Astrocyte (in vitro differentiated cells and primary cell): ENCODE measurements around the gene BLOC1S4. TPM values are rescaled to one million over a fixed set of nuclear protein-coding genes. Genes with fewer than 3 reads are reported as not detected.

Experiments used
- DNase-seq: peaks from one replicate; pipeline ENCODE4 v3.0.0-alpha.2; 2010; ENCODE audit warnings: low read depth
- FAIRE-seq: peaks from 2 replicates; lab custom pipeline; 2011; peaks lifted over from hg19 to GRCh38; lab: Jason Lieb, UNC
- H2AFZ ChIP-seq: 2 replicates; pipeline ENCODE4 v1.6.0; 2012; ENCODE audit warnings: low read depth, low read length, inconsistent platforms
- H3K27ac ChIP-seq: 2 replicates; pipeline ENCODE4 v1.5.1; 2011; ENCODE audit warnings: low read depth, low read length, inconsistent platforms
- H3K27me3 ChIP-seq: 2 replicates; pipeline ENCODE4 v1.6.0; 2011; ENCODE audit warnings: low read length, inconsistent platforms; ENCODE audit not compliant: insufficient read depth
- H3K36me3 ChIP-seq: 2 replicates; pipeline ENCODE4 v1.5.1; 2011; ENCODE audit warnings: low read length, inconsistent platforms; ENCODE audit not compliant: insufficient read depth
- H3K4me1 ChIP-seq: 2 replicates; pipeline ENCODE4 v1.5.1; 2011; ENCODE audit warnings: low read length, inconsistent platforms; ENCODE audit not compliant: insufficient read depth
- H3K4me2 ChIP-seq: 2 replicates; pipeline ENCODE4 v1.6.0; 2012; ENCODE audit warnings: low read length, inconsistent platforms
- H3K4me3 ChIP-seq: 2 replicates; pipeline ENCODE4 v1.5.1; 2011; ENCODE audit warnings: low read depth, mild to moderate bottlenecking, low read length, inconsistent platforms; ENCODE audit not compliant: insufficient read depth
- H3K79me2 ChIP-seq: 2 replicates; pipeline ENCODE4 v1.6.0; 2012; ENCODE audit warnings: mild to moderate bottlenecking, low read length, inconsistent platforms; ENCODE audit not compliant: insufficient read depth
- H3K9ac ChIP-seq: 2 replicates; pipeline ENCODE4 v1.6.0; 2012; ENCODE audit warnings: mild to moderate bottlenecking, low read length, inconsistent platforms
- H3K9me3 ChIP-seq: 2 replicates; pipeline ENCODE4 v1.5.1; 2012; ENCODE audit warnings: low read depth, mild to moderate bottlenecking, low read length, inconsistent platforms; ENCODE audit not compliant: insufficient read depth
- H4K20me1 ChIP-seq: 2 replicates; pipeline ENCODE4 v1.6.0; 2012; ENCODE audit warnings: low read length, inconsistent platforms; ENCODE audit not compliant: insufficient read depth
- H3K27ac Mint-ChIP-seq: one replicate; pipeline ENCODE4 v1.8.0; 2021; ENCODE audit warnings: mild to moderate bottlenecking, mixed read lengths; ENCODE audit not compliant: unreplicated experiment
- H3K27me3 Mint-ChIP-seq: one replicate; pipeline ENCODE4 v1.8.0; 2021; ENCODE audit warnings: low read depth, mixed read lengths; ENCODE audit not compliant: unreplicated experiment
- H3K36me3 Mint-ChIP-seq: one replicate; pipeline ENCODE4 v1.8.0; 2021; ENCODE audit warnings: low read depth, mixed read lengths; ENCODE audit not compliant: unreplicated experiment
- H3K4me1 Mint-ChIP-seq: one replicate; pipeline ENCODE4 v1.8.0; 2021; ENCODE audit warnings: low read depth, mixed read lengths; ENCODE audit not compliant: unreplicated experiment
- H3K4me3 Mint-ChIP-seq: one replicate; pipeline ENCODE4 v1.8.0; 2021; ENCODE audit warnings: mild to moderate bottlenecking, moderate library complexity, mixed read lengths; ENCODE audit not compliant: unreplicated experiment
- H3K9me3 Mint-ChIP-seq: one replicate; pipeline ENCODE4 v1.8.0; 2021; ENCODE audit warnings: mild to moderate bottlenecking, mixed read lengths; ENCODE audit not compliant: unreplicated experiment
- CTCF ChIP-seq: IDR thresholded peaks from 2 replicates; pipeline ENCODE4 v1.5.1; 2011; ENCODE audit warnings: low read depth, mild to moderate bottlenecking, inconsistent platforms, low read length, moderate library complexity; ENCODE audit not compliant: insufficient read depth
- EZH2 ChIP-seq: IDR thresholded peaks from 2 replicates; pipeline ENCODE4 v1.6.1; 2012; ENCODE audit warnings: mild to moderate bottlenecking, low read length, inconsistent platforms; ENCODE audit not compliant: insufficient read depth
- total RNA-seq: library from RNA; stranded (reverse); gene quantifications from 2 replicates; pipeline ENCODE4 v1.2.1, GENCODE V29; 2021

The BLOC1S4 gene
- total RNA-seq, 1 donor from 2014 or later = 20.9 TPM

GRCh38 chr4:6697131-6697530 lies 18.8 kb upstream of the BLOC1S4 start:
- Histone ChIP-seq H3K4me1 (no peaks in the 10 kb centered on the region), H3K4me2 (no peak overlapping the region), H3K4me3 (no peak overlapping the region), H3K9ac (no peak overlapping the region), H3K79me2 (no peaks in the 10 kb centered on the region), H3K27ac (no peak overlapping the region), H2AFZ (no peak overlapping the region), H4K20me1 (peaks cover 16% of the 10 kb centered on the region), H3K9me3 (no peaks in the 10 kb centered on the region), H3K36me3 (no peaks in the 10 kb centered on the region), H3K27me3 (no peaks in the 10 kb centered on the region)
- Mint-ChIP-seq H3K9me3 (no peaks in the 10 kb centered on the region), H3K4me1 (peaks cover 6% of the 10 kb centered on the region), H3K27me3 (no peaks in the 10 kb centered on the region), H3K36me3 (peaks cover 10% of the 10 kb centered on the region), H3K27ac (no peak overlapping the region), H3K4me3 (no peak overlapping the region)
- TF ChIP-seq CTCF (no peak), EZH2 (no peak)
- FAIRE-seq (no peak), DNase-seq (no peak)

DNA sequence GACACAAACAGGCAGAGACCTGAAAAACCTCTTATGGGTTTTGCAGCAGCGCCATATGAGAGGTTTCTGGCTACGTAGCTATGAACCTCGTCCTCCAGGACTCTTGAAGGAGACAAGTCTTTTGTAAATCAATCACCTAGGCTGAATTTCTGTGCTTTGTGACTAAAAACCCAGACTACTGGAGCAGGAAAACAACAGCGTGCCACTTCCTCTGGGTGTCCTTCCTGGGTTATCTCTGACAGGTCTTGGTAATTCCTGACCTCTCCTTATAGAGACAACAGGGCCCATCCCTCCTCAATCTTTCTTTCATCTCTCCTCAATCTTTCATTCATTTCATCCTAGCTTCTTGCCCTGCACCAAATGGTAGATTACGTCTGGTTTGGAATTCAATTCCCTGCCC lies 16.6 kb upstream of the BLOC1S4 start:
- Histone ChIP-seq H3K4me1 (no peaks in the 10 kb centered on the region), H3K27ac (no peak overlapping the region), H3K9me3 (no peaks in the 10 kb centered on the region), H3K36me3 (no peaks in the 10 kb centered on the region), H3K9ac (no peak overlapping the region), H3K79me2 (peaks cover 18% of the 10 kb centered on the region), H4K20me1 (peaks cover 17% of the 10 kb centered on the region), H2AFZ (no peak overlapping the region), H3K27me3 (no peaks in the 10 kb centered on the region), H3K4me2 (no peak overlapping the region), H3K4me3 (no peak overlapping the region)
- Mint-ChIP-seq H3K36me3 (peaks cover 21% of the 10 kb centered on the region), H3K9me3 (peaks cover 6% of the 10 kb centered on the region), H3K27me3 (no peaks in the 10 kb centered on the region), H3K27ac (peak overlapping the region; percentile 3), H3K4me1 (peaks cover 3% of the 10 kb centered on the region), H3K4me3 (no peak overlapping the region)
- DNase-seq = no peak
- no peak for TF ChIP-seq EZH2
- no peak for TF ChIP-seq CTCF
- FAIRE-seq = no peak

GRCh38 chr4:6699903-6700302 lies 16.1 kb upstream of the BLOC1S4 start:
- no peaks in the 10 kb centered on the region for H3K27me3 Mint-ChIP-seq
- peaks cover 25% of the 10 kb centered on the region for H3K36me3 Mint-ChIP-seq
- peaks cover 3% of the 10 kb centered on the region for H3K4me1 Mint-ChIP-seq
- no peaks in the 10 kb centered on the region for H3K36me3 ChIP-seq
- FAIRE-seq = no peak
- H3K27ac Mint-ChIP-seq = peak overlapping the region; percentile 3
- H3K4me3 ChIP-seq = no peak overlapping the region
- TF ChIP-seq CTCF = no peak
- TF ChIP-seq EZH2 = no peak
- H3K79me2 ChIP-seq = peaks cover 24% of the 10 kb centered on the region
- no peak overlapping the region for H3K9ac ChIP-seq
- H3K9me3 Mint-ChIP-seq = peaks cover 7% of the 10 kb centered on the region
- H2AFZ ChIP-seq = no peak overlapping the region
- no peak overlapping the region for H3K4me2 ChIP-seq
- no peaks in the 10 kb centered on the region for H3K27me3 ChIP-seq
- H3K27ac ChIP-seq = no peak overlapping the region
- H3K4me3 Mint-ChIP-seq = no peak overlapping the region
- no peaks in the 10 kb centered on the region for H3K9me3 ChIP-seq
- no peaks in the 10 kb centered on the region for H3K4me1 ChIP-seq
- H4K20me1 ChIP-seq = peaks cover 22% of the 10 kb centered on the region
- no peak for DNase-seq
